Measurements from ENCODE around the gene ELOVL3. TPM values are rescaled to one million over a fixed set of nuclear protein-coding genes. Genes with fewer than 3 reads are reported as not detected.
A peak's percentile ranks its signal among the peaks of the same experiment; 100 is the strongest.

The ELOVL3 gene
- polyA plus RNA-seq, 1 donor (not counting 4 experiments of a cell fraction or from before 2014, with no cell fraction given) = 0.26 TPM

DNA sequence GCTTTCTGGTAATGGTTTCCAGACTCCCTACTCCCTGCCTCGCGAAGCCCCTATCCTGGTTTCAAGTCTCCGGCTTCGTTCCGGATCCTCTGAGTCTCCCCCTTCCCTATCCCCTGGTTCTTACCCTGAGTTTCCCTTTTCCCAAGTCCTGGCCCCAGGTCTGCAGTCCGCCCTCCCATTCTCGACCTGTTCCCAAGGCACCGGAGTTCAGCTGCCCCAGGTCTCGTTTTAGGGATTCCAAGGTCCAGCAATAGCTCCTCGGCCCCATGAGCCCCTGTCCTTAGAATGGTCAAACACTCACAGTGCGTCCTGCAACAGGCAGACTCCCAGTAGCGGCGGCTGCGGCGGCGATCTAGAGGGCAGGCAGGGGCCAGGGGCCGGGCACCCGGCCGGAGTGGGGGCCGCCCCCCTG lies 14.9 kb downstream of the ELOVL3 start:
- Histone ChIP-seq H4K20me1 (ENCODE audit: control insufficient read depth, extremely low read depth, insufficient read depth, low read length) (no peaks in the 10 kb centered on the region), H3K27me3 (ENCODE audit: control insufficient read depth, extremely low read depth, insufficient read depth, low read length) (peaks cover 13% of the 10 kb centered on the region), H3K4me3 (ENCODE audit: control insufficient read depth in 2 of 3, extremely low read depth in 1 of 3, insufficient read depth in 2 of 3, low read depth in 1 of 3, low read length in 3 of 3) (peak overlapping the region; percentile 53 to 74 (median 63)), H3K27ac (ENCODE audit: control insufficient read depth, insufficient read depth, low read length) (no peak overlapping the region), H3K9ac (ENCODE audit: control insufficient read depth, extremely low read depth, insufficient read depth, low read length) (no peak overlapping the region), H3K4me2 (ENCODE audit: control insufficient read depth, extremely low read depth, insufficient read depth, low read depth, low read length) (peak overlapping the region; percentile 92), H3K36me3 (ENCODE audit: control insufficient read depth in 2 of 2, extremely low read depth in 1 of 2, insufficient read depth in 2 of 2, low read length in 2 of 2) (no peaks in the 10 kb centered on the region), H3K4me1 (ENCODE audit: control insufficient read depth, extremely low read depth, insufficient read depth, low read length) (peaks cover 21% of the 10 kb centered on the region), H3K9me1 (ENCODE audit: control insufficient read depth, extremely low read depth, insufficient read depth, low read length) (no peaks in the 10 kb centered on the region), H3K79me2 (ENCODE audit: control insufficient read depth, insufficient read depth, low read length) (peaks cover 6% of the 10 kb centered on the region), H3K9me3 (ENCODE audit: control insufficient read depth, low read depth, low read length) (no peaks in the 10 kb centered on the region), H2AFZ (ENCODE audit: control insufficient read depth, low read length) (no peak overlapping the region)
- DNase-seq (ENCODE audit: low read depth, low spot score) = no peak
- dilution Hi-C loops (cut with MboI; ENCODE audit: extremely low pct_ligation_motif_present, low sequenced_read_pairs) = no loop called here
- no peak for FAIRE-seq
- TF ChIP-seq CTCF (optimal IDR thresholded peaks at IDR 0.05 in 1 of 3, IDR thresholded peaks at IDR 0.05 in 1 of 3, conservative IDR thresholded peaks at IDR 0.05 in 1 of 3; ENCODE audit: extremely low read depth in 1 of 3, insufficient read depth in 2 of 3, low read length in 3 of 3) (no peak), EZH2 (IDR thresholded peaks at IDR 0.05; ENCODE audit: low read length) (peak; percentile 41)

DNA sequence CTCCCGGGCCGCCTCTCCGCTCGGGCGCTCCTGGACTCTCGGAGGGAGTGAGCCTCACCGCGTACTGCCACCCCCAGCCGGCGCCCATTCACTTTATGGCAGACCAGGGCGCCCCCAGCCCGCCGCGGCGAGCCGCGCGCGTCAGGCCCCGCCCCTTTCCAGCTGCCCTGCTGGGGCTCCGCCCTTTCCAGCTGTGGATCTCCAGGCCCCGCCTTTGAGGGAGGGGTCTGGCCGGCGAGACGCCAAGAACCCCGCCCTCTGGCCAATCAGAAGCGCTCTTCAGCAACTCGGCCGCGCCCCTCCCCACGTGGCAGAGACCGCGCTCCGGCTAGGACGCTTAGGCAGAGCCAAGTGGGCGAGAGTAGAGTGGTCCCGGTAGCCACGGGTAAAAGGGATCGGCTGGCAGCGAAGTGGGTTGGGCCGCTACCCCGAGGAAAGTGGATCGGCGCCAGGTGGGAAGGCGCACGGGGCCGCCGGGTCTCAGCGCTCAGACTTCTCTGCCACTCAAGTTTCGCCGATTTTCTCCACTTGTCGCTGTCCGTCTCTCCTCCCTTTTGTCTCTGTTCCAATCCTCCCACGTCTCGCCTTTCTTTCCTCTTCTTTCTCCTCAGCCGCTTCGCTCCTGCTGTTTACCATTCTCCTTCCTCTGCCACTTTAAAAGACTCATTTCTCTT lies 15.5 kb downstream of the ELOVL3 start, which contains the start of gene PITX3:
Gene PITX3 (minus strand): TSS at position 69 of the 674 bp plus-strand sequence. CDS start 9,432 bp downstream, outside the sequence.
- H3K4me3 ChIP-seq (ENCODE audit: control insufficient read depth in 2 of 3, extremely low read depth in 1 of 3, insufficient read depth in 2 of 3, low read depth in 1 of 3, low read length in 3 of 3) = peak within 1 kb of the TSS; percentile 53 to 74 (median 63)
- peak within 1 kb of the TSS; percentile 93 for H2AFZ ChIP-seq (ENCODE audit: control insufficient read depth, low read length)
- H3K27ac ChIP-seq (ENCODE audit: control insufficient read depth, insufficient read depth, low read length) = no peak within 1 kb of the TSS
- H3K4me2 ChIP-seq (ENCODE audit: control insufficient read depth, extremely low read depth, insufficient read depth, low read depth, low read length) = peak within 1 kb of the TSS; percentile 92
- peak within 1 kb of the TSS; percentile 59 for H3K9ac ChIP-seq (ENCODE audit: control insufficient read depth, extremely low read depth, insufficient read depth, low read length)
- dilution Hi-C loops (cut with MboI; ENCODE audit: extremely low pct_ligation_motif_present, low sequenced_read_pairs) = no loop called here
- H3K9me3 ChIP-seq (ENCODE audit: control insufficient read depth, low read depth, low read length) = no peaks in the 10 kb centered on the region
- H3K36me3 ChIP-seq (ENCODE audit: control insufficient read depth in 2 of 2, extremely low read depth in 1 of 2, insufficient read depth in 2 of 2, low read length in 2 of 2) = no peaks in the 10 kb centered on the region
- H3K9me1 ChIP-seq (ENCODE audit: control insufficient read depth, extremely low read depth, insufficient read depth, low read length) = no peaks in the 10 kb centered on the region
- peaks cover 4% of the 10 kb centered on the region for H4K20me1 ChIP-seq (ENCODE audit: control insufficient read depth, extremely low read depth, insufficient read depth, low read length)
- DNase-seq (ENCODE audit: low read depth, low spot score) = peak; percentile 64
- peak; percentile 9 for FAIRE-seq
- peaks cover 13% of the 10 kb centered on the region for H3K27me3 ChIP-seq (ENCODE audit: control insufficient read depth, extremely low read depth, insufficient read depth, low read length)
- H3K79me2 ChIP-seq (ENCODE audit: control insufficient read depth, insufficient read depth, low read length) = peaks cover 11% of the 10 kb centered on the region
- peaks cover 26% of the 10 kb centered on the region for H3K4me1 ChIP-seq (ENCODE audit: control insufficient read depth, extremely low read depth, insufficient read depth, low read length)
- no peak for TF ChIP-seq EZH2 (IDR thresholded peaks at IDR 0.05; ENCODE audit: low read length)
- TF ChIP-seq CTCF (optimal IDR thresholded peaks at IDR 0.05 in 1 of 3, IDR thresholded peaks at IDR 0.05 in 1 of 3, conservative IDR thresholded peaks at IDR 0.05 in 1 of 3; ENCODE audit: extremely low read depth in 1 of 3, insufficient read depth in 2 of 3, low read length in 3 of 3) = no peak

Measured in keratinocyte (primary cell).